ENCODE data around the gene F10.

GRCh38 chr13:113110852-113111315, 11.7 kb upstream of the F10 start:
- TF ChIP-seq MYC (IDR thresholded peaks at IDR 0.05; ENCODE audit: low read depth, low read length) (no peak), CTCF (IDR thresholded peaks at IDR 0.05; ENCODE audit: low read depth, low read length) (no peak), POLR2A (IDR thresholded peaks at IDR 0.05; ENCODE audit: extremely low read depth, insufficient read length) (no peak)

Data from NB4 (cell line).